IMR-90 (cell line): ENCODE data around the gene WDR43. TPM values are rescaled to one million over a fixed set of nuclear protein-coding genes. Genes with fewer than 3 reads are reported as not detected.

Experiments
- ATAC-seq: fragments of 200-7000 bp; cut with Tn5 transposase; 2 replicates; pipeline ENCODE4 v1.9.1; 2020; ENCODE audit warnings: low read depth, mild to moderate bottlenecking, moderate library complexity
- BruUV-seq: library from RNA; stranded (reverse); fragments of 400-500 nt; replicated peaks from 2 replicates; lab custom pipeline; 2021; lab: Mats Ljungman, UMichigan
- CTCF ChIA-PET: fragments of 300-600 bp; formaldehyde crosslinking; extraction: SDS; loops from one replicate; lab custom pipeline; 2021; ENCODE audit warnings: antibody characterized with exemption; lab: Yijun Ruan, JAX
- POLR2A ChIA-PET: fragments of 300-600 bp; sonication (Branson Sonifier 250); formaldehyde crosslinking; loops from one replicate; lab custom pipeline; 2022; ENCODE audit warnings: antibody characterized with exemption; ENCODE audit not compliant: unreplicated experiment; lab: Charles Lee
- DNase-seq: peaks from one replicate; pipeline ENCODE4 v3.0.0; 2013
- H2AFZ ChIP-seq: replicated peaks from 2 replicates; pipeline ENCODE3; 2013; ENCODE audit warnings: low read length, mild to moderate bottlenecking; ENCODE audit not compliant: poor library complexity
- H2AK5ac ChIP-seq: 2 replicates; pipeline ENCODE4 v1.6.1; 2013; ENCODE audit warnings: low read depth, low read length, inconsistent platforms
- H2AK9ac ChIP-seq: replicated peaks from 2 replicates; pipeline ENCODE3; 2013; ENCODE audit warnings: mild to moderate bottlenecking, low read depth, low read length, moderate library complexity; ENCODE audit not compliant: poor library complexity
- H2BK120ac ChIP-seq: 2 replicates; pipeline ENCODE4 v1.6.1; 2013; ENCODE audit warnings: low read depth, low read length, inconsistent platforms
- H2BK15ac ChIP-seq: 3 replicates; pipeline ENCODE4 v1.6.1; 2013; ENCODE audit warnings: low read depth, low read length, inconsistent platforms
- H2BK20ac ChIP-seq: 2 replicates; pipeline ENCODE4 v1.6.1; 2013; ENCODE audit warnings: low read depth, mild to moderate bottlenecking, inconsistent platforms, low read length, moderate library complexity
- H2BK5ac ChIP-seq: 2 replicates; pipeline ENCODE4 v1.6.1; 2013; ENCODE audit warnings: mild to moderate bottlenecking, low read depth, low read length, inconsistent platforms; ENCODE audit not compliant: poor library complexity, severe bottlenecking
- H3K14ac ChIP-seq: replicated peaks from 2 replicates; pipeline ENCODE4 v1.6.1; 2013; ENCODE audit warnings: low read depth, low read length, inconsistent platforms
- H3K18ac ChIP-seq: 2 replicates; pipeline ENCODE4 v1.6.1; 2013; ENCODE audit warnings: low read depth, low read length, control low read depth
- H3K23ac ChIP-seq: 2 replicates; pipeline ENCODE4 v1.6.1; 2013; ENCODE audit warnings: low read depth, low read length, inconsistent platforms
- H3K27ac ChIP-seq: 2 replicates; pipeline ENCODE4 v1.5.1; 2013; ENCODE audit warnings: mild to moderate bottlenecking, control low read depth, low read length; ENCODE audit not compliant: insufficient read depth
- H3K27me3 ChIP-seq: 2 replicates; pipeline ENCODE4 v1.6.1; 2013; ENCODE audit warnings: low read length; ENCODE audit not compliant: control insufficient read depth, insufficient read depth
- H3K36me3 ChIP-seq: 2 replicates; pipeline ENCODE4 v1.6.1; 2013; ENCODE audit warnings: low read length, mixed read lengths; ENCODE audit not compliant: control insufficient read depth, insufficient read depth
- H3K4ac ChIP-seq: 2 replicates; pipeline ENCODE4 v1.6.1; 2013; ENCODE audit warnings: low read depth, low read length, inconsistent platforms
- H3K4me1 ChIP-seq: 2 replicates; pipeline ENCODE4 v1.6.1; 2013; ENCODE audit warnings: low read length, mixed read lengths; ENCODE audit not compliant: control insufficient read depth, insufficient read depth
- H3K4me2 ChIP-seq: 2 replicates; pipeline ENCODE4 v1.6.1; 2013; ENCODE audit warnings: low read depth, mild to moderate bottlenecking, control low read depth, low read length, moderate library complexity
- H3K4me3 ChIP-seq: 2 replicates; pipeline ENCODE4 v1.5.1; 2013; ENCODE audit warnings: low read depth, mild to moderate bottlenecking, control low read depth, low read length, moderate library complexity; ENCODE audit not compliant: insufficient read depth
- H3K56ac ChIP-seq: 2 replicates; pipeline ENCODE4 v1.6.1; 2013; ENCODE audit warnings: low read length, inconsistent platforms; ENCODE audit not compliant: insufficient read depth; ENCODE audit errors: extremely low read depth
- H3K79me1 ChIP-seq, 2 experiments: 2 replicates each; pipeline ENCODE4 v1.6.1; 2013; ENCODE audit warnings: low read length in 2 of 2, inconsistent platforms in 1 of 2, low read depth in 1 of 2
- H3K9ac ChIP-seq: 2 replicates; pipeline ENCODE4 v1.6.1; 2013; ENCODE audit warnings: low read depth, low read length, control low read depth
- H3K9me1 ChIP-seq: 2 replicates; pipeline ENCODE4 v1.6.1; 2013; ENCODE audit warnings: low read length, inconsistent platforms; ENCODE audit not compliant: insufficient read depth
- H3K9me3 ChIP-seq: 2 replicates; pipeline ENCODE4 v1.6.1; 2013; ENCODE audit warnings: low read length; ENCODE audit not compliant: control insufficient read depth, insufficient read depth
- H4K20me1 ChIP-seq: 2 replicates; pipeline ENCODE4 v1.6.1; 2013; ENCODE audit warnings: low read length, inconsistent platforms; ENCODE audit not compliant: insufficient read depth
- H4K5ac ChIP-seq: 2 replicates; pipeline ENCODE4 v1.6.1; 2013; ENCODE audit warnings: mild to moderate bottlenecking, low read depth, low read length, control low read depth
- H4K8ac ChIP-seq, 2 experiments: 2 replicates each; pipeline ENCODE4 v1.6.1; 2013; ENCODE audit warnings: low read depth in 2 of 2, low read length in 2 of 2, control low read depth in 1 of 2, inconsistent platforms in 1 of 2
- H4K91ac ChIP-seq: 2 replicates; pipeline ENCODE4 v1.6.1; 2013; ENCODE audit warnings: low read depth, low read length, inconsistent platforms; ENCODE audit not compliant: insufficient read depth
- CEBPB ChIP-seq: IDR thresholded peaks from 2 replicates; pipeline ENCODE4 v1.6.1; 2012; ENCODE audit warnings: low read depth, low read length, improper control_type of control experiment
- RCOR1 ChIP-seq: IDR thresholded peaks from 2 replicates; pipeline ENCODE4 v1.6.1; 2012; ENCODE audit warnings: mild to moderate bottlenecking, low read length, improper control_type of control experiment; ENCODE audit not compliant: insufficient replicate concordance
- WGBS, 2 experiments: methylation state at CpG; one replicate each; pipeline versions ENCODE4 v1.1.5 to v1.1.7; 2013; ENCODE audit warnings: missing lambda C conversion rate in 2 of 2; ENCODE audit not compliant: insufficient read length in 1 of 2; ENCODE audit errors: extremely low coverage in 2 of 2; 5-methylcytosine and 5-hydroxymethylcytosine counted together
- dilution Hi-C: fragments of 300-500 bp; cut with HindIII; formaldehyde crosslinking; loops from one replicate; pipeline ENCODE4 v1.14.3; 2018; ENCODE audit warnings: low sequenced_read_pairs; ENCODE audit not compliant: unreplicated experiment
- in situ Hi-C: fragments of 300-500 bp; cut with MboI; formaldehyde crosslinking; loops from 3 replicates; pipeline ENCODE4 v1.14.3; 2019; ENCODE audit warnings: low sequenced_read_pairs, inconsistent platforms, mixed read lengths
- intact Hi-C: fragments of 100-400 bp; cut with micrococcal nuclease; formaldehyde crosslinking; loops from 2 replicates; pipeline ENCODE4 v1.10.0; 2022
- polyA plus RNA-seq, 3 experiments: library from polyadenylated mRNA; depleted of rRNA; stranded (reverse); fragments of >200 nt; gene quantifications; 2 replicates each; pipeline ENCODE4 v1.2.3, GENCODE V29; 2012; ENCODE audit warnings: low replicate concordance in 1 of 3
- total RNA-seq: library from RNA; depleted of rRNA; stranded (reverse); fragments of >200 nt; gene quantifications from 2 replicates; pipeline ENCODE4 v1.2.3, GENCODE V29; 2012

WDR43 gene
- total and polyA plus RNA-seq, 2 of the 4 experiments (the other 2 are of a cell fraction), result 40.3 to 300 TPM

DNA sequence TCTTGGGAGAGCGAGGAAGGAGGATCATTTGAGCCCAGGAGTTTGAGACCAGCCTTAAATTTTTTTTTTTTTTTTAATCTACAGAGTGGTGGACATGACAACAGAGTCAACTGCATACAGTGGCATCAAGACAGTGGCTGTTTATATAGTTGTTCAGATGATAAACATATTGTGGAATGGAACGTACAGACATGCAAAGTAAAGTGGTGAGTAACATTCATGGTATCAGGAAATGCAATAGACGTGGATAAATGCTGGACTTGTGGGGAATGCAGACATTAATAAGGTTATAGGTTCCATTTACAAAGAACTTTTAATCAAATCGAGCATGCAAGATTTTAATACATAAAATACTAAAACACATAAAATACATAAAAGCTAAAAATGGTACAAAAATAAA lies 11.9 kb downstream of the WDR43 start:
- no peak overlapping the region for H3K4me3 ChIP-seq
- peaks cover 59% of the 10 kb centered on the region for H4K20me1 ChIP-seq
- H2BK15ac ChIP-seq, result 0 out of 3 replicates have a peak overlapping the region, but pooled peaks have one; percentile 58
- in situ Hi-C loops, result loop anchor here (25.0 kb wide), 1 partner anchor 319 kb away; no protein-coding TSS in a partner anchor
- H3K14ac ChIP-seq, result 0 out of 2 replicates have a peak overlapping the region, but pooled peaks have one; percentile 25
- peaks cover 16% of the 10 kb centered on the region for H3K9me1 ChIP-seq
- peaks cover 36% of the 10 kb centered on the region for H3K36me3 ChIP-seq
- DNase-seq (peak; percentile 49), ATAC-seq (peak; percentile 42)
- peaks cover 26 to 67% of the 10 kb centered on the region in 2 experiments for H3K79me1 ChIP-seq
- POLR2A ChIA-PET, result no interaction called here
- CTCF ChIA-PET, result interaction anchor here (0.6 kb wide), 1 partner anchor 10 kb away, joined by 3 read pairs; no protein-coding TSS in a partner anchor
- peak overlapping the region; percentile 95 for H2BK5ac ChIP-seq
- H4K91ac ChIP-seq, result no peak overlapping the region
- H2BK120ac ChIP-seq, result peak overlapping the region; percentile 74; the same call in 1 of the 2 replicates
- no peak overlapping the region for H2BK20ac ChIP-seq
- 17% methylated on average over 1 of the region's 4 CpGs; no CpG with 5 or more reads in 1 of the 2 experiments for whole genome bisulfite sequencing, 2 experiments
- H3K27ac ChIP-seq, result peak overlapping the region; percentile 45; the same call in 1 of the 2 replicates
- intact Hi-C loops, result no loop called here
- no peak overlapping the region for H3K56ac ChIP-seq
- no peaks in the 10 kb centered on the region for H3K27me3 ChIP-seq
- H3K4me1 ChIP-seq, result peaks cover 16% of the 10 kb centered on the region
- H3K18ac ChIP-seq, result peak overlapping the region; percentile 61; the same call in 1 of the 2 replicates
- no peak overlapping the region for H2AFZ ChIP-seq
- BruUV-seq, result no TSS peak
- dilution Hi-C loops, result no loop called here
- no peak overlapping the region for H2AK5ac ChIP-seq
- no peak overlapping the region for H3K4me2 ChIP-seq
- peak overlapping the region; percentile 48 for H3K4ac ChIP-seq
- H4K8ac ChIP-seq, result peak overlapping the region in 1 of 2 experiments; percentile 72; a peak in 1 of 4 replicates
- no peak overlapping the region for H2AK9ac ChIP-seq
- H3K9me3 ChIP-seq, result no peaks in the 10 kb centered on the region
- peak overlapping the region; percentile 68; the same call in 1 of the 2 replicates for H3K23ac ChIP-seq
- no peak for TF ChIP-seq CEBPB
- peak; percentile 15 for TF ChIP-seq RCOR1
- H4K5ac ChIP-seq, result peak overlapping the region; percentile 77; the same call in 1 of the 2 replicates
- no peak overlapping the region; the same call in 1 of the 2 replicates for H3K9ac ChIP-seq
